Tongue (tissue), 2 donors: ENCODE data around the gene PNMA8C. TPM values are rescaled to one million over a fixed set of nuclear protein-coding genes. Genes with fewer than 3 reads are reported as not detected.
"Not testable (repeated sequence)": the region's sequence is repeated elsewhere in the genome, so short reads cannot be mapped to it uniquely, and the experiment has no call there.

ENCODE experiments used
- DNase-seq: peaks from one replicate; pipeline ENCODE4 v3.0.0-alpha.2; 2015
- total RNA-seq: library from RNA; depleted of rRNA; stranded (reverse); fragments of >200 nt; gene quantifications from one replicate; pipeline ENCODE4 v1.2.3, GENCODE V29; 2014

Gene PNMA8C
- total RNA-seq, 1 donor from 2014 or later = 0.41 TPM

GRCh38 chr19:46447006-46447405 lies 18.3 kb upstream of the PNMA8C start:
- DNase-seq = no peak

- DNase-seq = no peak
Measured at GRCh38 chr19:46446021-46446420, 17.3 kb upstream of the PNMA8C start.

GRCh38 chr19:46442808-46443450 lies 14.2 kb upstream of the PNMA8C start:
- peak; percentile 73 for DNase-seq

GRCh38 chr19:46441866-46442265 lies 13.1 kb upstream of the PNMA8C start:
- no peak for DNase-seq

- DNase-seq = not testable (repeated sequence)
Measured at GRCh38 chr19:46435689-46436088, 7.0 kb upstream of the PNMA8C start.

- DNase-seq = no peak
Measured at GRCh38 chr19:46435009-46435408, 6.3 kb upstream of the PNMA8C start.

GRCh38 chr19:46433470-46433869 lies 4.7 kb upstream of the PNMA8C start:
- not testable (repeated sequence) for DNase-seq

- DNase-seq = no peak
Measured at GRCh38 chr19:46431824-46432223, 3.1 kb upstream of the PNMA8C start.

GRCh38 chr19:46429999-46430398 lies 1.3 kb upstream of the PNMA8C start:
- no peak for DNase-seq

GRCh38 chr19:46427518-46428045 lies 1.2 kb downstream of the PNMA8C start:
- DNase-seq = no peak

GRCh38 chr19:46426506-46427162 lies 2.1 kb downstream of the PNMA8C start:
- peak; percentile 91 for DNase-seq

- peak; percentile 44 for DNase-seq
Measured at GRCh38 chr19:46426035-46426505, 2.7 kb downstream of the PNMA8C start.

- DNase-seq = no peak
Measured at GRCh38 chr19:46423188-46423587, 5.5 kb downstream of the PNMA8C start.

GRCh38 chr19:46422344-46422743 lies 6.4 kb downstream of the PNMA8C start:
- DNase-seq = no peak

GRCh38 chr19:46420056-46420455 lies 8.7 kb downstream of the PNMA8C start:
- no peak for DNase-seq

- peak; percentile 97 for DNase-seq
Measured at GRCh38 chr19:46415804-46416709, 12.7 kb downstream of the PNMA8C start.

GRCh38 chr19:46414899-46415298 lies 13.8 kb downstream of the PNMA8C start:
- DNase-seq = not testable (repeated sequence)

GRCh38 chr19:46413262-46414031 lies 15.3 kb downstream of the PNMA8C start, which contains the start of gene CCDC8:
CCDC8 (minus strand) TSS chr19:46413564; CDS start chr19:46412810, 754 bp downstream.
- DNase-seq = peak; percentile 99

- no peak for DNase-seq
Measured at GRCh38 chr19:46412650-46413261, 16.0 kb downstream of the PNMA8C start.

- no peak for DNase-seq
Measured at GRCh38 chr19:46411925-46412649, 16.6 kb downstream of the PNMA8C start.
